OCI-LY7 (cell line): ENCODE results near the gene NCKAP5L. TPM values are rescaled to one million over a fixed set of nuclear protein-coding genes. Genes with fewer than 3 reads are reported as not detected.

Experiments used
- BruUV-seq: library from RNA; stranded (reverse); fragments of 400-500 nt; replicated peaks from 2 replicates; lab custom pipeline; 2021; lab: Mats Ljungman, UMichigan
- CTCF ChIA-PET: fragments of 300-600 bp; sonication (Branson Sonifier 250); formaldehyde crosslinking; loops from one replicate; lab custom pipeline; 2022; ENCODE audit warnings: antibody characterized with exemption; ENCODE audit not compliant: unreplicated experiment; lab: Charles Lee
- POLR2A ChIA-PET: fragments of 300-600 bp; sonication (Branson Sonifier 250); formaldehyde crosslinking; loops from one replicate; lab custom pipeline; 2022; ENCODE audit warnings: antibody characterized with exemption; lab: Charles Lee
- DNase-seq: peaks from one replicate; pipeline ENCODE4 v3.0.0-alpha.2; 2015; ENCODE audit warnings: low spot score
- H2AFZ ChIP-seq: fragments of 200-600 bp; sonication (generic), shearing (Covaris generic); 2 replicates; pipeline ENCODE4 v1.6.1; 2014; ENCODE audit warnings: mild to moderate bottlenecking, antibody characterized with exemption, low read length, moderate library complexity
- H3K27ac ChIP-seq: fragments of 200-600 bp; sonication (generic); 2 replicates; pipeline ENCODE4 v1.5.1; 2014; ENCODE audit warnings: mixed run types, low read depth, mild to moderate bottlenecking, moderate library complexity, low read length, inconsistent platforms; ENCODE audit not compliant: poor library complexity, severe bottlenecking
- H3K36me3 ChIP-seq: fragments of 200-600 bp; sonication (generic); 2 replicates; pipeline ENCODE4 v1.6.1; 2014; ENCODE audit warnings: mild to moderate bottlenecking, antibody characterized with exemption, low read length, moderate library complexity, mixed read lengths; ENCODE audit not compliant: insufficient read depth
- H3K4me1 ChIP-seq: fragments of 200-600 bp; sonication (generic); 2 replicates; pipeline ENCODE4 v1.5.1; 2014; ENCODE audit warnings: mild to moderate bottlenecking, low read length; ENCODE audit not compliant: insufficient read depth, poor library complexity, severe bottlenecking
- H3K4me2 ChIP-seq: fragments of 200-600 bp; sonication (generic); 2 replicates; pipeline ENCODE4 v1.6.1; 2014; ENCODE audit warnings: mild to moderate bottlenecking, low read length
- H3K4me3 ChIP-seq: fragments of 200-600 bp; sonication (generic); 2 replicates; pipeline ENCODE4 v1.5.1; 2014; ENCODE audit warnings: mild to moderate bottlenecking, low read depth, low read length; ENCODE audit not compliant: poor library complexity, severe bottlenecking
- H3K79me2 ChIP-seq: fragments of 200-600 bp; sonication (generic); 2 replicates; pipeline ENCODE4 v1.6.1; 2016; ENCODE audit warnings: low read depth, mild to moderate bottlenecking, low read length, moderate library complexity, mixed read lengths; ENCODE audit not compliant: insufficient read depth
- H3K9me2 ChIP-seq: fragments of 200-600 bp; sonication (generic); 2 replicates; pipeline ENCODE4 v1.6.1; 2016; ENCODE audit warnings: mild to moderate bottlenecking, low read length, mixed read lengths; ENCODE audit not compliant: insufficient read depth
- H3K9me3 ChIP-seq: fragments of 200-600 bp; sonication (generic); 2 replicates; pipeline ENCODE4 v1.6.1; 2014; ENCODE audit warnings: mild to moderate bottlenecking, mixed run types, low read length, mixed read lengths
- H4K20me1 ChIP-seq: fragments of 200-600 bp; sonication (generic); 2 replicates; pipeline ENCODE4 v1.6.1; 2014; ENCODE audit warnings: mild to moderate bottlenecking, antibody characterized with exemption, low read length, moderate library complexity, mixed read lengths; ENCODE audit not compliant: insufficient read depth
- CTCF ChIP-seq: fragments of 200-600 bp; sonication (generic); conservative IDR thresholded peaks from 2 replicates; pipeline ENCODE4 v1.5.1; 2014; ENCODE audit warnings: mild to moderate bottlenecking, antibody characterized with exemption, low read length, moderate library complexity, mixed read lengths
- EZH2phosphoT487 ChIP-seq: fragments of 200-600 bp; sonication (generic); IDR thresholded peaks from 2 replicates; pipeline ENCODE4 v1.6.1; 2018; ENCODE audit warnings: low read depth, borderline replicate concordance, mild to moderate bottlenecking, mixed run types, antibody characterized with exemption, low read length, moderate library complexity, mixed read lengths
- intact Hi-C: fragments of 100-400 bp; cut with micrococcal nuclease; formaldehyde crosslinking; loops from one replicate; pipeline ENCODE4 v1.10.0; 2022; ENCODE audit not compliant: unreplicated experiment
- total RNA-seq, 2 experiments: library from RNA; depleted of rRNA in 1 of 2; stranded (reverse); fragments of >200 nt in 1 of 2; shearing (Covaris generic) in 1 of 2; gene quantifications; 2 replicates each; pipeline ENCODE4 v1.2.3, GENCODE V29; 2014 to 2022

NCKAP5L gene
- total RNA-seq, 2 experiments from 2014 or later, result 4.6 to 12.2 TPM

- no peaks in the 10 kb centered on the region for H3K79me2 ChIP-seq
- no peaks in the 10 kb centered on the region for H3K9me2 ChIP-seq
- TF ChIP-seq EZH2phosphoT487 (no peak), CTCF (no peak)
- no peak overlapping the region for H3K4me2 ChIP-seq
- POLR2A ChIA-PET, result no interaction called here
- BruUV-seq, result no TSS peak
- H3K4me1 ChIP-seq, result no peaks in the 10 kb centered on the region
- no peak overlapping the region for H3K27ac ChIP-seq
- CTCF ChIA-PET, result interaction anchor here (0.7 to 1.0 kb wide), 2 partner anchors 31 to 76 kb away, joined by 3 read pairs; no protein-coding TSS in a partner anchor
- no peaks in the 10 kb centered on the region for H3K9me3 ChIP-seq
- no peak overlapping the region for H2AFZ ChIP-seq
- intact Hi-C loops, result loop anchor here (10.0 kb wide), 2 partner anchors 75 to 185 kb away; partner anchors contain the start of gene ASIC1
- H4K20me1 ChIP-seq, result no peaks in the 10 kb centered on the region
- H3K4me3 ChIP-seq, result no peak overlapping the region
- H3K36me3 ChIP-seq, result no peaks in the 10 kb centered on the region
- DNase-seq, result no peak
Observed at GRCh38 chr12:49869816-49870500, 41.7 kb upstream of the NCKAP5L start.

- Histone ChIP-seq H3K36me3 (no peaks in the 10 kb centered on the region), H4K20me1 (no peaks in the 10 kb centered on the region), H3K4me1 (no peaks in the 10 kb centered on the region), H3K4me2 (no peak overlapping the region), H3K9me2 (no peaks in the 10 kb centered on the region), H3K27ac (no peak overlapping the region), H3K79me2 (no peaks in the 10 kb centered on the region), H3K9me3 (no peaks in the 10 kb centered on the region), H3K4me3 (no peak overlapping the region), H2AFZ (no peak overlapping the region)
- intact Hi-C loops, result loop anchor here (10.0 kb wide), 2 partner anchors 76 to 186 kb away; partner anchors contain the start of gene ASIC1
- ChIA-PET POLR2A (no interaction called here), CTCF (interaction anchor here (0.7 to 1.0 kb wide), 2 partner anchors 30 to 77 kb away, joined by 3 read pairs; no protein-coding TSS in a partner anchor)
- TF ChIP-seq CTCF (no peak), EZH2phosphoT487 (no peak)
- no peak for DNase-seq
- no TSS peak for BruUV-seq
Observed at GRCh38 chr12:49868952-49869815, 41.0 kb upstream of the NCKAP5L start.
